Ishikawa (cell line): ENCODE data around the gene NUP85.

ENCODE experiments used
- CEBPB ChIP-seq: IDR thresholded peaks from 2 replicates; pipeline ENCODE4 v1.6.1; 2012
- EGR1 ChIP-seq: IDR thresholded peaks from 2 replicates; pipeline ENCODE4 v1.6.1; 2012
- FOXM1 ChIP-seq: IDR thresholded peaks from 2 replicates; pipeline ENCODE4 v1.6.1; 2012; ENCODE audit warnings: low read depth, borderline replicate concordance
- NFIC ChIP-seq: IDR thresholded peaks from 2 replicates; pipeline ENCODE4 v1.6.1; 2012
- RAD21 ChIP-seq: IDR thresholded peaks from 2 replicates; pipeline ENCODE4 v1.6.1; 2012; ENCODE audit warnings: low read depth
- REST ChIP-seq: IDR thresholded peaks from 2 replicates; pipeline ENCODE4 v1.6.1; 2012; ENCODE audit warnings: low read depth, mild to moderate bottlenecking
- TAF1 ChIP-seq: IDR thresholded peaks from 2 replicates; pipeline ENCODE4 v1.6.1; 2012; ENCODE audit warnings: low read depth, mild to moderate bottlenecking

GRCh38 chr17:75182569-75183436 lies 22.7 kb upstream of the NUP85 start, which contains the start of gene SUMO2:
- peak; percentile 98 for TF ChIP-seq TAF1
- TF ChIP-seq REST = no peak
- TF ChIP-seq RAD21 = no peak
- TF ChIP-seq NFIC = peak; percentile 35; the same call in 1 of the 2 replicates
- TF ChIP-seq CEBPB = peak; percentile 74
- 0 out of 2 replicates have a peak, but pooled peaks have one; percentile 17 for TF ChIP-seq FOXM1
- peak; percentile 46 for TF ChIP-seq EGR1
